Prostate gland (tissue), 2 donors: ENCODE data around the gene ARHGAP18.

Source experiments
- CTCF ChIP-seq, 4 experiments: fragments of 200-600 bp in 2 of 4; fragments of 450-650 bp in 2 of 4; sonication (generic) in 2 of 4; IDR thresholded peaks; 1 replicate in 3 of 4; 2 replicates in 1 of 4; pipeline ENCODE4 v1.5.1; 2016 to 2019; ENCODE audit warnings: antibody characterized with exemption in 4 of 4, mild to moderate bottlenecking in 2 of 4, moderate library complexity in 2 of 4
- POLR2AphosphoS5 ChIP-seq: sonication (generic); formaldehyde crosslinking; IDR thresholded peaks from one replicate; pipeline ENCODE4 v1.6.1; 2017; ENCODE audit warnings: antibody characterized with exemption

- TF ChIP-seq CTCF (IDR thresholded peaks at IDR 0.05) (no peak), POLR2AphosphoS5 (no peak)
Measured at GRCh38 chr6:129615496-129615895, 94.5 kb downstream of the ARHGAP18 start.
